ENCODE measurements around the gene DNAJB14. TPM values are rescaled to one million over a fixed set of nuclear protein-coding genes. Genes with fewer than 3 reads are reported as not detected.

The DNAJB14 gene
- total RNA-seq, 1 experiment from 2014 or later = 52.5 TPM

- no peak for DNase-seq (ENCODE audit: low read depth, low spot score)
- no TSS peak for BruUV-seq (replicated peaks)
- H3K4me2 ChIP-seq (ENCODE audit: low read length) = no peak overlapping the region
- ChIA-PET CTCF (no interaction called here), POLR2A (no interaction called here), RAD21 (ENCODE audit: low non-redundant PET in 1 of 2, low total read pairs in 2 of 2, uncharacterized antibody in 2 of 2, unreplicated experiment in 2 of 2) (interaction anchor here in 1 of 2 experiments (0.6 kb wide), 1 partner anchor 481 kb away, joined by 3 read pairs; no protein-coding TSS in a partner anchor)
- H3K27ac ChIP-seq (ENCODE audit: low read depth, low read length) = no peak overlapping the region
- peaks cover 100% of the 10 kb centered on the region for H3K79me2 ChIP-seq (ENCODE audit: insufficient read depth, low read length)
- no peak overlapping the region for H3K9ac ChIP-seq (ENCODE audit: low read length)
- no peaks in the 10 kb centered on the region for H3K27me3 ChIP-seq (ENCODE audit: insufficient read depth, low read length)
- intact Hi-C loops (cut with micrococcal nuclease) = no loop called here
- no peak overlapping the region for H3K4me3 ChIP-seq (replicated peaks in 1 of 2; ENCODE audit: low read depth in 1 of 2, low read length in 2 of 2)
- H3K9me2 ChIP-seq (ENCODE audit: insufficient read depth) = no peaks in the 10 kb centered on the region
- no peaks in the 10 kb centered on the region; a peak in 1 of 4 replicates for H3K9me3 ChIP-seq (ENCODE audit: control insufficient read depth in 1 of 2, insufficient read depth in 1 of 2, low read depth in 1 of 2, low read length in 2 of 2)
- H3K4me1 ChIP-seq (ENCODE audit: control insufficient read depth in 1 of 2, insufficient read depth in 2 of 2, low read length in 2 of 2) = no peaks in the 10 kb centered on the region
- peaks cover 0 to 17% of the 10 kb centered on the region in 2 experiments; a peak in 2 of 4 replicates for H3K36me3 ChIP-seq (ENCODE audit: control insufficient read depth in 1 of 2, insufficient read depth in 2 of 2, low read length in 2 of 2)
- H2AFZ ChIP-seq (ENCODE audit: low read depth, low read length, poor library complexity, severe bottlenecking) = no peak overlapping the region
- no peak for ATAC-seq
- TF ChIP-seq MAX (IDR thresholded peaks at IDR 0.05) (no peak), SRF (IDR thresholded peaks at IDR 0.05; ENCODE audit: low read depth) (no peak), POLR2AphosphoS5 (IDR thresholded peaks at IDR 0.05; ENCODE audit: low read depth, low read length) (no peak), ELF1 (IDR thresholded peaks at IDR 0.05; ENCODE audit: borderline replicate concordance, low read depth) (no peak), JUND (IDR thresholded peaks at IDR 0.05) (no peak), SP1 (IDR thresholded peaks at IDR 0.05; ENCODE audit: low read depth) (no peak)
- no peaks in the 10 kb centered on the region; the same call in 1 of the 2 replicates for H4K20me1 ChIP-seq (ENCODE audit: insufficient read depth)
Observed at GRCh38 chr4:99938243-99938753, 8.1 kb downstream of the DNAJB14 start.

GRCh38 chr4:99934891-99935290 lies 11.5 kb downstream of the DNAJB14 start:
- CTCF ChIA-PET = no interaction called here
- H2AFZ ChIP-seq (ENCODE audit: low read depth, low read length, poor library complexity, severe bottlenecking) = no peak overlapping the region
- no peak overlapping the region for H3K9ac ChIP-seq (ENCODE audit: low read length)
- H3K79me2 ChIP-seq (ENCODE audit: insufficient read depth, low read length) = peaks cover 100% of the 10 kb centered on the region
- intact Hi-C loops (cut with micrococcal nuclease) = no loop called here
- no peaks in the 10 kb centered on the region for H3K4me1 ChIP-seq (ENCODE audit: control insufficient read depth in 1 of 2, insufficient read depth in 2 of 2, low read length in 2 of 2)
- POLR2A ChIA-PET = no interaction called here
- no peaks in the 10 kb centered on the region; the same call in 1 of the 2 replicates for H3K9me2 ChIP-seq (ENCODE audit: insufficient read depth)
- H3K27me3 ChIP-seq (ENCODE audit: insufficient read depth, low read length) = no peaks in the 10 kb centered on the region
- ATAC-seq = no peak
- no peak for DNase-seq (ENCODE audit: low read depth, low spot score)
- no peak overlapping the region for H3K4me2 ChIP-seq (ENCODE audit: low read length)
- peaks cover 1 to 17% of the 10 kb centered on the region in 2 experiments for H3K36me3 ChIP-seq (ENCODE audit: control insufficient read depth in 1 of 2, insufficient read depth in 2 of 2, low read length in 2 of 2)
- BruUV-seq (replicated peaks) = no TSS peak
- RAD21 ChIA-PET (ENCODE audit: low non-redundant PET in 1 of 2, low total read pairs in 2 of 2, uncharacterized antibody in 2 of 2, unreplicated experiment in 2 of 2) = no interaction called here
- H3K27ac ChIP-seq (ENCODE audit: low read depth, low read length) = no peak overlapping the region
- no peak overlapping the region for H3K4me3 ChIP-seq (replicated peaks in 1 of 2; ENCODE audit: low read depth in 1 of 2, low read length in 2 of 2)
- peaks cover 8% of the 10 kb centered on the region; the same call in 1 of the 2 replicates for H4K20me1 ChIP-seq (ENCODE audit: insufficient read depth)
- no peaks in the 10 kb centered on the region; a peak in 1 of 4 replicates for H3K9me3 ChIP-seq (ENCODE audit: control insufficient read depth in 1 of 2, insufficient read depth in 1 of 2, low read depth in 1 of 2, low read length in 2 of 2)
- TF ChIP-seq JUND (IDR thresholded peaks at IDR 0.05) (no peak), SRF (IDR thresholded peaks at IDR 0.05; ENCODE audit: low read depth) (no peak), FOSL1 (IDR thresholded peaks at IDR 0.05; ENCODE audit: low read depth) (no peak), REST (IDR thresholded peaks at IDR 0.05; ENCODE audit: low read depth) (no peak), ZNF274 (IDR thresholded peaks at IDR 0.05; ENCODE audit: low read depth, low read length) (no peak), EGR1 (IDR thresholded peaks at IDR 0.05; ENCODE audit: low read depth) (no peak), CTCF (IDR thresholded peaks at IDR 0.05 in 2 of 3, conservative IDR thresholded peaks at IDR 0.05 in 1 of 3; ENCODE audit: borderline replicate concordance in 1 of 3, insufficient read depth in 1 of 3, low read depth in 2 of 3, low read length in 2 of 3) (no peak), RAD21 (IDR thresholded peaks at IDR 0.05; ENCODE audit: low read depth) (no peak), MAX (IDR thresholded peaks at IDR 0.05) (no peak), ELF1 (IDR thresholded peaks at IDR 0.05; ENCODE audit: borderline replicate concordance, low read depth) (no peak), SIN3A (IDR thresholded peaks at IDR 0.05; ENCODE audit: low read depth) (no peak)
- TF ChIP-seq, protein P1, sequence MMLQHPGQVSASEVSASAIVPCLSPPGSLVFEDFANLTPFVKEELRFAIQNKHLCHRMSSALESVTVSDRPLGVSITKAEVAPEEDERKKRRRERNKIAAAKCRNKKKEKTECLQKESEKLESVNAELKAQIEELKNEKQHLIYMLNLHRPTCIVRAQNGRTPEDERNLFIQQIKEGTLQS (IDR thresholded peaks at IDR 0.05) = no peak

Data from HCT116 (cell line).